CD4-positive, alpha-beta T cell treated with Interleukin-15 for 1 hour (primary cell): ENCODE results near the gene OSBPL1A.

ENCODE experiments used
- DNase-seq: peaks from one replicate; pipeline ENCODE4 v3.0.0-alpha.2; 2020

OSBPL1A gene

GRCh38 chr18:24262087-24262486, 135.5 kb downstream of the OSBPL1A start:
- no peak for DNase-seq

GRCh38 chr18:24259869-24260641, 137.6 kb downstream of the OSBPL1A start:
- no peak for DNase-seq

GRCh38 chr18:24254071-24254470, 143.6 kb downstream of the OSBPL1A start:
- no peak for DNase-seq

- no peak for DNase-seq
These were observed 147.9 kb downstream of the OSBPL1A start for GRCh38 chr18:24249716-24250115.

- no peak for DNase-seq
These were observed 149.3 kb downstream of the OSBPL1A start for GRCh38 chr18:24248359-24248758.

- no peak for DNase-seq
These were observed 151.5 kb downstream of the OSBPL1A start for GRCh38 chr18:24246143-24246542.

GRCh38 chr18:24244698-24245097, 152.9 kb downstream of the OSBPL1A start:
- DNase-seq = no peak

- DNase-seq = no peak
These were observed 153.9 kb downstream of the OSBPL1A start for GRCh38 chr18:24243677-24244076.

GRCh38 chr18:24239341-24239740, 158.3 kb downstream of the OSBPL1A start:
- DNase-seq = no peak

- DNase-seq = no peak
These were observed 159.2 kb downstream of the OSBPL1A start for GRCh38 chr18:24238387-24238786.

GRCh38 chr18:24234850-24235418, 162.7 kb downstream of the OSBPL1A start:
- no peak for DNase-seq

GRCh38 chr18:24234330-24234729, 163.3 kb downstream of the OSBPL1A start:
- DNase-seq = no peak

GRCh38 chr18:24232800-24233199, 164.8 kb downstream of the OSBPL1A start:
- DNase-seq = no peak

GRCh38 chr18:24231773-24232735, 165.6 kb downstream of the OSBPL1A start:
- DNase-seq = no peak

- DNase-seq = no peak
These were observed 166.9 kb downstream of the OSBPL1A start for GRCh38 chr18:24230766-24231165.

- no peak for DNase-seq
These were observed 169.0 kb downstream of the OSBPL1A start for GRCh38 chr18:24228667-24229041.

GRCh38 chr18:24227977-24228666, 169.5 kb downstream of the OSBPL1A start:
- no peak for DNase-seq

GRCh38 chr18:24220318-24220688, 177.3 kb downstream of the OSBPL1A start:
- no peak for DNase-seq

GRCh38 chr18:24219561-24220317, 177.9 kb downstream of the OSBPL1A start:
- no peak for DNase-seq

- DNase-seq = no peak
These were observed 182.7 kb downstream of the OSBPL1A start for GRCh38 chr18:24214913-24215312.

- DNase-seq = no peak
These were observed 183.5 kb downstream of the OSBPL1A start for GRCh38 chr18:24214144-24214543.

GRCh38 chr18:24212939-24213338, 184.7 kb downstream of the OSBPL1A start:
- DNase-seq = no peak
